H4 (cell line): Measurements from ENCODE around the gene VCAM1. TPM values are rescaled to one million over a fixed set of nuclear protein-coding genes. Genes with fewer than 3 reads are reported as not detected.

Experiments
- DNase-seq: peaks from one replicate; pipeline ENCODE4 v3.0.0-alpha.2; 2015; ENCODE audit warnings: low spot score
- total RNA-seq: library from RNA; depleted of rRNA; stranded (reverse); fragments of >200 nt; shearing (Covaris generic); gene quantifications from 2 replicates; pipeline ENCODE4 v1.2.3, GENCODE V29; 2014; rRNA removed

The VCAM1 gene, protein sequence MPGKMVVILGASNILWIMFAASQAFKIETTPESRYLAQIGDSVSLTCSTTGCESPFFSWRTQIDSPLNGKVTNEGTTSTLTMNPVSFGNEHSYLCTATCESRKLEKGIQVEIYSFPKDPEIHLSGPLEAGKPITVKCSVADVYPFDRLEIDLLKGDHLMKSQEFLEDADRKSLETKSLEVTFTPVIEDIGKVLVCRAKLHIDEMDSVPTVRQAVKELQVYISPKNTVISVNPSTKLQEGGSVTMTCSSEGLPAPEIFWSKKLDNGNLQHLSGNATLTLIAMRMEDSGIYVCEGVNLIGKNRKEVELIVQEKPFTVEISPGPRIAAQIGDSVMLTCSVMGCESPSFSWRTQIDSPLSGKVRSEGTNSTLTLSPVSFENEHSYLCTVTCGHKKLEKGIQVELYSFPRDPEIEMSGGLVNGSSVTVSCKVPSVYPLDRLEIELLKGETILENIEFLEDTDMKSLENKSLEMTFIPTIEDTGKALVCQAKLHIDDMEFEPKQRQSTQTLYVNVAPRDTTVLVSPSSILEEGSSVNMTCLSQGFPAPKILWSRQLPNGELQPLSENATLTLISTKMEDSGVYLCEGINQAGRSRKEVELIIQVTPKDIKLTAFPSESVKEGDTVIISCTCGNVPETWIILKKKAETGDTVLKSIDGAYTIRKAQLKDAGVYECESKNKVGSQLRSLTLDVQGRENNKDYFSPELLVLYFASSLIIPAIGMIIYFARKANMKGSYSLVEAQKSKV
- total RNA-seq, result 38.4 and 54.9 TPM in 2 replicates

DNA sequence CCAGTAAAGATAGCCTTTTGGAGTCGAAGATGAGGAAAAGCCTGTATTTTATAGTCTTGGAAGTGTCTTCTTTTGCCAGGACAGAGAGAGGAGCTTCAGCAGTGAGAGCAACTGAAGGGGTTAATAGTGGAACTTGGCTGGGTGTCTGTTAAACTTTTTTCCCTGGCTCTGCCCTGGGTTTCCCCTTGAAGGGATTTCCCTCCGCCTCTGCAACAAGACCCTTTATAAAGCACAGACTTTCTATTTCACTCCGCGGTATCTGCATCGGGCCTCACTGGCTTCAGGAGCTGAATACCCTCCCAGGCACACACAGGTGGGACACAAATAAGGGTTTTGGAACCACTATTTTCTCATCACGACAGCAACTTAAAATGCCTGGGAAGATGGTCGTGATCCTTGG is at the start of gene VCAM1:
TSS of gene VCAM1 (plus strand) at position 253 of the 400 bp plus-strand sequence. CDS start at position 372, 119 bp downstream.
- DNase-seq, result no peak

- no peak for DNase-seq
Observed at GRCh38 chr1:100670083-100670482, 49.5 kb upstream of the VCAM1 start.

GRCh38 chr1:100671601-100672000 is 47.9 kb upstream of the VCAM1 start:
- no peak for DNase-seq

- no peak for DNase-seq
Observed at GRCh38 chr1:100683448-100684349, 35.8 kb upstream of the VCAM1 start.

DNA sequence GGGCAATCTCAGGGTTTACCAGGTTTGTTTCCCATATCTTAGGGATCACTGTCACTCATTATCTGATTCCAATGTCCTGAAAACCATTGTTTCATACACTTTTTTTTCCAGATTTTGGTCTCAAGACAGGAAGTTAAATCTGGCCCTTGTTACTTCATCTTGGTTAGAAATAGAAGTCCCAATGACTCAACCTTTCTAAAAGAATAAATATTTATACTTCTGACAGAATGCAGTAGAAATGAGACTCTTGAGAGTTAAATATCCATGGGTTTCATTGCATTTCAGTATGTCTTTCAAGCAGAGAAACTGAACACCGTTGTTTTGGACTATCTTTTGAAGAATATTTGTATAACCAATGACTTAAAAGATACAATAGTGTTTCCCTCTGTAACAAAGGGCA is 19.8 kb upstream of the VCAM1 start:
- DNase-seq, result peak; percentile 57

DNA sequence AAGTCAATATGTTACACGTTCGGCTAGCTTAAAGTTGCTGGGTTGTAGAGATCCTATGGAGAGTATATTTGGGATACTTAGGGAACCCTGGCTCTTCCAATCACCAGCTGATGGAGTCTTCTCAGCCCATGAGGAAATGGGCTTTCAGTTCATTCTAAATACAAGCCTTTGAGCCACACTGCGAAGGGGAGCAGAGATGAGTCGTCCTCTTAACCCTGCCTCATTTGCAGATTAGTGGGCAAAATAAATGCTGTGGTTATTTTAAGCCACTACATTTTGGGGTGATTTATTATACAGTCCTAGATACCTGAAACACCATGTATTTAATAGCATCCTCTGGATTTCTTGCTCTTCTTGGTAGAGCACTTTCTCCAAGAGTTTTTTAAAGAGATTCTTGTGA is 19.0 kb upstream of the VCAM1 start:
- no peak for DNase-seq

GRCh38 chr1:100703052-100703451 is 16.5 kb upstream of the VCAM1 start:
- DNase-seq, result no peak

DNA sequence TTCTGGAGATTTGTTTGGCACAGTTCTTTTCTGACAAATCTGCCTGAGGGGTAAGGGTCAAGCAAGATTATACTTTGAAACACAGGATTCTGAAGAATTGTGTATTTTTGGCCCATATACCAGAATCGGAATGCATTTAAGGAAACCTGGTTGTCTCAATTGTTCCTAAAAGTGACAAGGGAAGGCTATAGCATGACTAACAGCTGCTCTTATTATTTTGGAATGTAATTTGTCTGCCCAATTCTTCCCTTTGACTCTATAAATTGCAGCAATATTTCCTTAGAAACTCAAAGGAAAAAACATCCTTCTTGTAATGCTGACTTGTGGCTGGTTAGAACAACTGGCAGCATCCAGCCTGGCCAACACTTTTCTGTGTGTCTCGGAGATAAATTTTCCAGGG is 15.8 kb upstream of the VCAM1 start:
- DNase-seq, result no peak

DNA sequence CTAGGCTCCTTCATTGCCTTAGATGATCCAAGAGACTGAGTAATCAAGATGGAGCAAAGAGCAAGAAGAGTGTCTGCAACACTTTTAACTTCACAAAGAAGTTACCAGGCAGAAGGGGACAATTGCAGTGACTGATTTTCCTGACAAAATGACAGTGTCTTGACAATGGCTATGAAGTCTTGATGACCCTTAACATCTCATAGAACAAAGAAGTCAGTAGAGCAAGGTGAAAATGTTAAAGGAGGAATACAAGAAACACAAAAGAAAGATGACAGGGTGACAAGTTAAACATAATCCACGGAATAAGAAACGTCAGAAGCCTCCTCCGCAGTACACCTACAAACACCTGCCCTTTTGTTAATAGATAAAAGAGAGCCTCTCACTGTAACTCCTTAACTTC is 15.1 kb upstream of the VCAM1 start:
- DNase-seq, result no peak

DNA sequence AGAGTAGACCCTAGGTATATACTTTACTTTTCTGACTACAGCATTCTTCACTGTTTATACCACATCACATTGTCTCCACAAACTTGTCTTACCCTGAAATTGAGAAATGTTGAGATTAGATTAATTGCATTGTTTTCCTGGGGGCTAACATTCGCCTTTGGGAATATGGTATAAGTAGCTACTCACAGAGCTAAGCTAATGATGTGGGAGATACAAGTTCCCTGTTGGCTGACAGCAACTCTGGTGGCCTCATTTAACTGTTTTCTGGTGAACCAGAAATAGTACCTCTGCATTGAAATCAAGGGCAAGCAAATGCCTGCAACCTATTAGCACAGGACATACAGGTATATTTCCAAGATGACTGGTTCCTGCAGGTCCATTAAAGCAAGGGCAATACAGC is 13.2 kb upstream of the VCAM1 start:
- DNase-seq, result no peak

DNA sequence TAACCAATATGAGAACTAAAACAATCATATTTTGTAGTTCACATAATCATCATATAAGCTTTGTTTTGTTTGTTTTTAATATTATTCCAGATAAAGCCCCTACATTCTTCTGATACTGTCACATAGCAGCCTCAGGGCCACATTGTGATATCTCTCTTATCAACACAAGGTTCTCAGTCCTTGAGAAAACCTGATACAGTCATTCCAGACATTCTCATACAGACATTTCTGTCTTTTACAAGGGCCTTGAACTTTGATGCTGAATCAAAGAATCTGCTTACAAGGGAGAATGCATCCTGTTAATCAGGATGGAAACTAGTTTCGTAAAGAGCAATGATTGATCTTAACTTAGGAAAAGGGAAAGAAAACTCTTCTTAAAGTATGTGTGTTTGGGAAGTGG is 12.7 kb upstream of the VCAM1 start:
- no peak for DNase-seq

- no peak for DNase-seq
Observed at GRCh38 chr1:100708476-100709062, 11.0 kb upstream of the VCAM1 start.

- DNase-seq, result peak; percentile 24
Observed at GRCh38 chr1:100710906-100711682, 8.4 kb upstream of the VCAM1 start.

DNA sequence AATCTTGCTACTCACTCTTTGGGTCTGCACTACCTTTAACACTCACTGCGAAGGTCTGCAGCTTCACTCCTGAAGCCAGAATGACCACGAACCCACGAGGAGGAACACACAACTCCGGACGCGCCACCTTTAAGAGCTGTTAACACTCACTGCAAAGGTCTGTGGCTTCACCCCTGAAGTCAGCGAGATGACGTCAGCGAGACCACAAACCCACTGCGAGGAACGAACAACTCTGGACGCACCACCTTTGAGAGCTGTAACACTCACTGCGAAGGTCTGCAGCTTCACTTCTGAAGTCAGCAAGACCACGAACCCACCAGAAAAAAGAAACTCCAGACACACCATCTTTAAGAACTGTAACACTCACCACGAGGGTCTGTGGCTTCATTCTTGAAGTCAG is 6.5 kb upstream of the VCAM1 start:
- peak; percentile 70 for DNase-seq

GRCh38 chr1:100713626-100714025 is 5.9 kb upstream of the VCAM1 start:
- peak; percentile 80 for DNase-seq

DNA sequence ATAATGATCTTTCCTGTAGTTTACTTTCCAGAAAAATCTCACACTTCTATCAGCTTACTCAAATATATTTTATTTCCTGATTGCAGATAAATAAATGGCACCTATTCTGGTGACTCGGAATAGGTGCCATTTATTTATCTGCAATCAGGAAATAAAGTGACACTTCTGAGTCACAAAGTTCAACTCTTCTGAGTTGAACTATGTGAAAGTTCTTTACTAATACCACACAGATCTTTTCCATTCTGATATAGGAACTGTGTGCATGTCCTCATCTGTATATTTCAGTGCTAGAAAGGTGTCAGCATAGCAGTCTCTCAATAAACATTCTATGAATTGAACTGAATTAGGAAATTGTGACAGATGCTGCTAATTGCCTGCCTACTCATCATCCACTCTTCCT is 4.9 kb upstream of the VCAM1 start:
- no peak for DNase-seq

- no peak for DNase-seq
Observed at GRCh38 chr1:100717218-100717617, 2.3 kb upstream of the VCAM1 start.

DNA sequence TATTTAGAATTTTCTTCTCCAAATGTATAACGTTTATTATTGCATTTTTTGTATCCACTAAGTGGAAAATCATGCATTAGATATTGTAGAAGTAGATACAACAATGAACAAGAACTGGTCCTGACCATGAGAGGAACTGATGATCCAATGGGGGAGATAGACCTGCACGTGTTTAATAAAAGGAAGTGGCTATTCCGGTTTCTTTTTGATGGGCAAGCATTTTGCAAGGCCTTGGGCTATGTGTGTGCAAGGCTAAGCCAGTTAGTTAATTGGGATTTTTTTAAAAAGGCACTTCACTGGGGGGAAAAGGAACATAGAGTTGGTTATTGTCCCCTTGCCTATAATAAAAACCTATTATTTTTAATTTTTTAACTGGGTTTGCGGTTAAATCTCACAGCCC is 961 bp upstream of the VCAM1 start:
- no peak for DNase-seq

DNA sequence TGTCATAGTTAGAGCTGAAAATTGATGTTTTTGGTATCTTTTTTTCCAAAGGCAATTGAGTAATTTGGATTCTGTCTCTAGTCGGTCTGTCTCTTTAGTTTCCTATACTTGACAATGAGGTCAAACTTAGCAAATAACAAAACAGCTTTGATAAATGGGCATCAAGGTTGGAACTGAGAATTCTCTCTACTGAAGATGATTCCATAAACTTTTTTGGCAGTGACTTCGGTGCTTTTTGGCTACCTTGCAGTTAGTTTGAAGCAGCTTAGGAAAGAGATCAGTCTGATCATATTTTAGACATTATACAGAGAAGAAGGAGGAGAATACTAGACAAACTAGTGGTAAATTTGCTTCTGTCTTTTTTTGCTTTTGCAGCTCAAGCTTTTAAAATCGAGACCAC is 559 bp downstream of the VCAM1 start:
- no peak for DNase-seq

- no peak for DNase-seq
Observed at GRCh38 chr1:100720751-100721150, 1.2 kb downstream of the VCAM1 start.
